H9 (cell line): ENCODE measurements around the gene COL4A1. TPM values are rescaled to one million over a fixed set of nuclear protein-coding genes. Genes with fewer than 3 reads are reported as not detected.

ENCODE experiments used
- DNase-seq: peaks from one replicate; pipeline ENCODE4 v3.0.0-alpha.2; 2017
- H2AFZ ChIP-seq: one replicate; pipeline ENCODE4 v1.6.1; 2013; ENCODE audit warnings: mild to moderate bottlenecking, low read length, control low read depth, moderate library complexity
- H2AK5ac ChIP-seq: 2 replicates; pipeline ENCODE4 v1.6.1; 2013; ENCODE audit warnings: low read length, control low read depth, mixed read lengths; ENCODE audit not compliant: insufficient read length
- H2BK120ac ChIP-seq: one replicate; pipeline ENCODE4 v1.6.1; 2013; ENCODE audit warnings: low read depth, mild to moderate bottlenecking, low read length, control low read depth, inconsistent platforms; ENCODE audit not compliant: poor library complexity, severe bottlenecking
- H2BK12ac ChIP-seq: 2 replicates; pipeline ENCODE4 v1.6.1; 2013; ENCODE audit warnings: low read length, control low read depth, mixed read lengths, low read depth; ENCODE audit not compliant: insufficient read length
- H2BK15ac ChIP-seq: 2 replicates; pipeline ENCODE4 v1.6.1; 2013; ENCODE audit warnings: low read depth, low read length, control low read depth
- H2BK20ac ChIP-seq: one replicate; pipeline ENCODE4 v1.6.1; 2013; ENCODE audit warnings: low read depth, mild to moderate bottlenecking, low read length, control low read depth, inconsistent platforms; ENCODE audit not compliant: poor library complexity, severe bottlenecking
- H2BK5ac ChIP-seq: 2 replicates; pipeline ENCODE4 v1.6.1; 2013; ENCODE audit warnings: low read length, control low read depth, mixed read lengths; ENCODE audit not compliant: insufficient read length
- H3K14ac ChIP-seq: 2 replicates; pipeline ENCODE4 v1.6.1; 2013; ENCODE audit warnings: low read length, control low read depth; ENCODE audit not compliant: insufficient read depth
- H3K18ac ChIP-seq: 2 replicates; pipeline ENCODE4 v1.6.1; 2013; ENCODE audit warnings: low read depth, mild to moderate bottlenecking, mixed read lengths, low read length, control low read depth; ENCODE audit not compliant: insufficient read length
- H3K23ac ChIP-seq: 2 replicates; pipeline ENCODE4 v1.6.1; 2013; ENCODE audit warnings: low read length, control low read depth, mixed read lengths, low read depth; ENCODE audit not compliant: insufficient read length
- H3K23me2 ChIP-seq: 2 replicates; pipeline ENCODE4 v1.6.1; 2013; ENCODE audit warnings: low read depth, mild to moderate bottlenecking, mixed read lengths, low read length, control low read depth; ENCODE audit not compliant: insufficient read length, poor library complexity, severe bottlenecking
- H3K27ac ChIP-seq: 2 replicates; pipeline ENCODE4 v1.5.1; 2013; ENCODE audit warnings: low read length, control low read depth, mixed read lengths, low read depth; ENCODE audit not compliant: insufficient read length
- H3K27me3 ChIP-seq: 2 replicates; pipeline ENCODE4 v1.6.1; 2013; ENCODE audit warnings: low read length, control low read depth, inconsistent platforms; ENCODE audit not compliant: insufficient read depth
- H3K4ac ChIP-seq: 2 replicates; pipeline ENCODE4 v1.6.1; 2013; ENCODE audit warnings: low read depth, mild to moderate bottlenecking, control low read depth, inconsistent platforms, low read length, moderate library complexity
- H3K4me1 ChIP-seq: 2 replicates; pipeline ENCODE4 v1.6.1; 2013; ENCODE audit warnings: low read length, control low read depth, inconsistent platforms; ENCODE audit not compliant: insufficient read depth
- H3K4me2 ChIP-seq: 2 replicates; pipeline ENCODE4 v1.6.1; 2013; ENCODE audit warnings: low read length, control low read depth, mixed read lengths; ENCODE audit not compliant: insufficient read length, insufficient read depth
- H3K56ac ChIP-seq: 2 replicates; pipeline ENCODE4 v1.6.1; 2013; ENCODE audit warnings: low read depth, mild to moderate bottlenecking, mixed read lengths, low read length, control low read depth; ENCODE audit not compliant: insufficient read length
- H3K79me1 ChIP-seq: 2 replicates; pipeline ENCODE4 v1.6.1; 2013; ENCODE audit warnings: low read depth, mild to moderate bottlenecking, moderate library complexity, low read length, control low read depth, inconsistent platforms; ENCODE audit not compliant: insufficient read depth, poor library complexity, severe bottlenecking
- H3K79me2 ChIP-seq: 2 replicates; pipeline ENCODE4 v1.6.1; 2013; ENCODE audit warnings: low read length, control low read depth, inconsistent platforms; ENCODE audit not compliant: insufficient read depth
- H3K9ac ChIP-seq: 2 replicates; pipeline ENCODE4 v1.6.1; 2013; ENCODE audit warnings: low read length, control low read depth, mixed read lengths; ENCODE audit not compliant: insufficient read length; ENCODE audit errors: extremely low read depth
- H3K9me3 ChIP-seq: one replicate; pipeline ENCODE4 v1.6.1; 2013; ENCODE audit warnings: low read depth, low read length, inconsistent platforms; ENCODE audit not compliant: control insufficient read depth
- H3T11ph ChIP-seq: one replicate; pipeline ENCODE4 v1.6.1; 2013; ENCODE audit warnings: mild to moderate bottlenecking, low read length, control low read depth, inconsistent platforms
- H4K20me1 ChIP-seq: one replicate; pipeline ENCODE4 v1.6.1; 2013; ENCODE audit not compliant: control insufficient read depth, insufficient read length, insufficient read depth
- H4K5ac ChIP-seq: 2 replicates; pipeline ENCODE4 v1.6.1; 2013; ENCODE audit warnings: low read depth, mild to moderate bottlenecking, mixed read lengths, low read length, control low read depth; ENCODE audit not compliant: insufficient read length
- H4K8ac ChIP-seq: replicated peaks from 2 replicates; pipeline ENCODE4 v1.6.1; 2013; ENCODE audit warnings: low read length, control low read depth, mixed read lengths, low read depth; ENCODE audit not compliant: insufficient read length
- H4K91ac ChIP-seq: 2 replicates; pipeline ENCODE4 v1.6.1; 2013; ENCODE audit warnings: low read depth, mild to moderate bottlenecking, moderate library complexity, mixed read lengths, low read length, control low read depth; ENCODE audit not compliant: insufficient read length
- H3K27ac Mint-ChIP-seq, 3 experiments: 2 replicates in 2 of 3; 3 replicates in 1 of 3; pipeline ENCODE4 v1.8.0; 2020 to 2021; ENCODE audit warnings: mixed read lengths in 3 of 3, mild to moderate bottlenecking in 1 of 3, moderate library complexity in 1 of 3
- H3K27me3 Mint-ChIP-seq: 2 replicates; pipeline ENCODE4 v1.8.0; 2021; ENCODE audit warnings: low read depth, mild to moderate bottlenecking, moderate library complexity, mixed read lengths
- H3K36me3 Mint-ChIP-seq, 3 experiments: 2 replicates in 2 of 3; 3 replicates in 1 of 3; pipeline ENCODE4 v1.8.0; 2020 to 2021; ENCODE audit warnings: low read depth in 3 of 3, mixed read lengths in 3 of 3; ENCODE audit not compliant: insufficient read depth in 1 of 3
- H3K4me1 Mint-ChIP-seq, 2 experiments: 2 replicates each; pipeline ENCODE4 v1.8.0; 2020; ENCODE audit warnings: mixed read lengths in 2 of 2
- H3K4me3 Mint-ChIP-seq, 2 experiments: 2 replicates in 1 of 2; 3 replicates in 1 of 2; pipeline ENCODE4 v1.8.0; 2020 to 2021; ENCODE audit warnings: mild to moderate bottlenecking in 2 of 2, mixed read lengths in 2 of 2, moderate library complexity in 1 of 2
- H3K9me3 Mint-ChIP-seq, 2 experiments: 2 replicates in 1 of 2; 3 replicates in 1 of 2; pipeline ENCODE4 v1.8.0; 2020; ENCODE audit warnings: mild to moderate bottlenecking in 2 of 2, mixed read lengths in 2 of 2, moderate library complexity in 1 of 2
- CTCF ChIP-seq: fragments of 200-600 bp; sonication (generic); conservative IDR thresholded peaks from 3 replicates; pipeline ENCODE4 v1.8.0; 2021; ENCODE audit warnings: antibody characterized with exemption, mild to moderate bottlenecking
- WGBS: extraction: QIAGEN DNeasy Blood & Tissue Kit; methylation state at CpG from one replicate; pipeline ENCODE4 v1.1.7; 2013; ENCODE audit warnings: missing lambda C conversion rate, low lambda C conversion rate, mixed read lengths; ENCODE audit not compliant: insufficient read length; ENCODE audit errors: extremely low coverage; 5-methylcytosine and 5-hydroxymethylcytosine counted together
- total RNA-seq: library from RNA; stranded (reverse); gene quantifications from 2 replicates; pipeline ENCODE4 v1.2.1, GENCODE V29; 2021

Gene COL4A1
- total RNA-seq, 1 experiment from 2014 or later, result 73.1 TPM

DNA sequence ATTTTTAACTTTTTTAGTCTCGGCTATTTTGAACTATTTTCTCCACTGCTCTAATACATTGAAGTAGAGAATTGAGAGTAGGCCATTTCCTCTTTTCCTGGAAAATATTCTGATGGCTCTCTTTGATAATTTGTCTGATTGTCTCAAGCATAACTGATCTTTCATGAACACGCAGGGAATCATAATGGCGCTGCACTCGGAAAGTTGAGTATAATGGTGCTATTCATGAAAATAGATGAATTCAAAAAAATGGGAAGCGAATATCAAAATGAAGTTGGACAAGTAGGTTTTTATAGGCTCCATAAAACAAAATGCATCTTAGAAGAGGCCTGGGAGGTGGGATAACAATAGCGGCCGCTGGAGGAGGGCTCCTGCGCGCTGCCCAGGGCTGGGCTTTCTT lies 29.2 kb upstream of the COL4A1 start:
- H2AFZ ChIP-seq, result no peak overlapping the region
- no peak for TF ChIP-seq CTCF
- H4K91ac ChIP-seq, result no peak overlapping the region
- no peak overlapping the region for H3K4me2 ChIP-seq
- H2BK15ac ChIP-seq, result no peak overlapping the region
- peaks cover 2% of the 10 kb centered on the region for H3K79me1 ChIP-seq
- peaks cover 6% of the 10 kb centered on the region; the same call in 1 of the 2 replicates for H3K4me1 ChIP-seq
- H3K79me2 ChIP-seq, result peaks cover 2% of the 10 kb centered on the region; the same call in 1 of the 2 replicates
- H3K27me3 ChIP-seq, result no peaks in the 10 kb centered on the region
- no peak overlapping the region for H3K27ac ChIP-seq
- DNase-seq, result no peak
- no peak overlapping the region for H3K4ac ChIP-seq
- no peak overlapping the region for H3K18ac ChIP-seq
- peaks cover 38 to 42% of the 10 kb centered on the region in 2 experiments for H3K4me1 Mint-ChIP-seq
- H3K36me3 Mint-ChIP-seq, result peaks cover 9 to 17% (median 11%) of the 10 kb centered on the region in 3 experiments; a peak in 6 of 7 replicates
- no peak overlapping the region for H3K14ac ChIP-seq
- no peak overlapping the region for H3K23ac ChIP-seq
- no peak overlapping the region for H4K5ac ChIP-seq
- H3K23me2 ChIP-seq, result no peaks in the 10 kb centered on the region
- H3K27ac Mint-ChIP-seq, result no peak overlapping the region; a peak in 1 of 7 replicates
- H3K9ac ChIP-seq, result no peak overlapping the region
- H3K27me3 Mint-ChIP-seq, result no peaks in the 10 kb centered on the region; the same call in 1 of the 2 replicates
- H3K9me3 Mint-ChIP-seq, result no peaks in the 10 kb centered on the region
- H2BK20ac ChIP-seq, result no peak overlapping the region
- H2BK5ac ChIP-seq, result no peak overlapping the region
- no peak overlapping the region for H2BK12ac ChIP-seq
- no peak overlapping the region for H3T11ph ChIP-seq
- H3K56ac ChIP-seq, result no peak overlapping the region
- no peak overlapping the region for H4K8ac ChIP-seq
- H2AK5ac ChIP-seq, result no peak overlapping the region
- no peaks in the 10 kb centered on the region for H3K9me3 ChIP-seq
- WGBS, result no CpG with 5 or more reads among the region's 9 CpGs
- no peak overlapping the region for H2BK120ac ChIP-seq
- H3K4me3 Mint-ChIP-seq, result no peak overlapping the region
- no peaks in the 10 kb centered on the region for H4K20me1 ChIP-seq
